Measurements from ENCODE around the gene LRP1-AS.
A peak's percentile ranks its signal among the peaks of the same experiment; 100 is the strongest.

Gene LRP1-AS

GRCh38 chr12:57173089-57173488, 25.7 kb upstream of the LRP1-AS start:
- Histone ChIP-seq H3K27me3 (no peaks in the 10 kb centered on the region), H3K9ac (no peak overlapping the region), H3K4me3 (no peak overlapping the region), H3K27ac (no peak overlapping the region), H3K36me3 (peaks cover 44% of the 10 kb centered on the region; the same call in 1 of the 2 replicates), H4K20me1 (no peaks in the 10 kb centered on the region), H3K9me3 (no peaks in the 10 kb centered on the region), H3K4me1 (peaks cover 26% of the 10 kb centered on the region), H3K4me2 (peak overlapping the region; percentile 52; the same call in 1 of the 2 replicates)
- no peak for TF ChIP-seq Cebpa-rat (IDR thresholded peaks at IDR 0.05)

GRCh38 chr12:57171668-57172067, 24.2 kb upstream of the LRP1-AS start:
- Histone ChIP-seq H3K27me3 (no peaks in the 10 kb centered on the region), H3K27ac (no peak overlapping the region), H3K9me3 (no peaks in the 10 kb centered on the region), H3K36me3 (peaks cover 50% of the 10 kb centered on the region; the same call in 1 of the 2 replicates), H3K4me3 (no peak overlapping the region), H3K4me1 (peaks cover 27% of the 10 kb centered on the region), H3K9ac (no peak overlapping the region), H4K20me1 (no peaks in the 10 kb centered on the region), H3K4me2 (no peak overlapping the region)
- TF ChIP-seq Cebpa-rat (IDR thresholded peaks at IDR 0.05) = no peak

DNA sequence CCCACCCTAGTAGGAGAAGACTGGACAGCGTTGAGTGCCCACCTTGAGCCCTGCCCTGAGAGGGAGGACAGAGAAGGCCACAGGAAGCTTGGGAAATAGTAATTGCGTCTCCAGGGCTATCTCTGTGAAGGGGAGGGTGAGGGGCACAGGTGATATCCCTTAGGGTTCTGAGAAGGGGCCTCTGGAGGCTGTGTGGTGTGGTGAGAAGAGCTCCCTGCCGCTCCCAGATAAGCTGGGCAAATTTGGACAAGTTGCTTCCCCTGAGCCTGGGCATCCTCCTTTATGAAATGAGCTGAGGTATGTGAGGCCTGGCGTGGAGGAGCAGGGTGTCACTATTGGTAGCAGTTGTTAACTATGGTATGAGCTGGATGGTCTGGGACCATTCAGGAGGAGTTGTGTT, 23.5 kb upstream of the LRP1-AS start:
- Histone ChIP-seq H3K27ac (no peak overlapping the region), H3K9me3 (no peaks in the 10 kb centered on the region), H3K36me3 (peaks cover 49% of the 10 kb centered on the region; the same call in 1 of the 2 replicates), H3K4me3 (no peak overlapping the region), H4K20me1 (no peaks in the 10 kb centered on the region), H3K27me3 (no peaks in the 10 kb centered on the region), H3K9ac (no peak overlapping the region), H3K4me2 (no peak overlapping the region), H3K4me1 (peaks cover 34% of the 10 kb centered on the region)
- TF ChIP-seq Cebpa-rat (IDR thresholded peaks at IDR 0.05) = no peak

- peaks cover 48% of the 10 kb centered on the region; the same call in 1 of the 2 replicates for H3K36me3 ChIP-seq
- no peak for TF ChIP-seq Cebpa-rat (IDR thresholded peaks at IDR 0.05)
- no peak overlapping the region for H3K4me3 ChIP-seq
- H3K4me1 ChIP-seq = peaks cover 36% of the 10 kb centered on the region
- no peaks in the 10 kb centered on the region for H3K27me3 ChIP-seq
- H3K9me3 ChIP-seq = no peaks in the 10 kb centered on the region
- H3K27ac ChIP-seq = no peak overlapping the region
- H3K4me2 ChIP-seq = no peak overlapping the region
- no peak overlapping the region for H3K9ac ChIP-seq
- H4K20me1 ChIP-seq = no peaks in the 10 kb centered on the region
These were observed 23.0 kb upstream of the LRP1-AS start for GRCh38 chr12:57170408-57170807.

- no peak overlapping the region for H3K27ac ChIP-seq
- no peak overlapping the region for H3K4me3 ChIP-seq
- no peak for TF ChIP-seq Cebpa-rat (IDR thresholded peaks at IDR 0.05)
- peaks cover 43% of the 10 kb centered on the region; the same call in 1 of the 2 replicates for H3K36me3 ChIP-seq
- H3K9ac ChIP-seq = no peak overlapping the region
- peaks cover 36% of the 10 kb centered on the region for H3K4me1 ChIP-seq
- H3K4me2 ChIP-seq = no peak overlapping the region
- H3K27me3 ChIP-seq = no peaks in the 10 kb centered on the region
- no peaks in the 10 kb centered on the region for H4K20me1 ChIP-seq
- H3K9me3 ChIP-seq = no peaks in the 10 kb centered on the region
These were observed 22.6 kb upstream of the LRP1-AS start for GRCh38 chr12:57169969-57170368.

DNA sequence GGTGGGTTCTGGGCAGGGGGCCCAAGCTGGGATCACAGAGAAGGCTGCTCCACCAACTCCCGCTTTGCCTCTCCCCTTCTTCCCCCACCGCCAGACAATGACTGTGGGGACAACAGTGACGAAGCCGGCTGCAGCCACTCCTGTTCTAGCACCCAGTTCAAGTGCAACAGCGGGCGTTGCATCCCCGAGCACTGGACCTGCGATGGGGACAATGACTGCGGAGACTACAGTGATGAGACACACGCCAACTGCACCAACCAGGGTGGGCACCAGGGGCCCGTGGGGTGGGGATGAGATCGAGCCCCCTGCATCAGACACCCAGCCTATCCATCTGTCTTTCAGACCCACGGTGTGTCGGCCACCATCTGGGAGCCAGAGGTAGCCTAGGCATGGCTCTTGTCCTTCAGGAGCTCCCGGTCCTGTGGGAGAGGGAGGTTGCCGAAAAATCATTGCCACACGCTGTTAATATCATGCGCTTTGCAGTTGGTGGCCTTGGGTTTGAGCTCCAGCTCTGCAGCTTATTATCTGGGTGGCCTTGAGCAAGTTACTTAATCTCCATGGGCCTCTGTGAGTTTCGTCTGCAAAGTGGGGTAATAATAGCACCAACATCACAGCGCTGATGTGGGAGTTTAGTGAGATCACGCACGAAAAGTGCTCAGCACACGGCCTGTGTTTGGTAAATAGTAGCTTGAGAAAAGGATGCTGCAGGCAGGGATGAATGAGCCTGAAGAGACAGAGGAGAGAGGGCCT, 21.8 kb upstream of the LRP1-AS start:
- no peak overlapping the region for H3K4me3 ChIP-seq
- no peaks in the 10 kb centered on the region for H4K20me1 ChIP-seq
- peaks cover 30% of the 10 kb centered on the region for H3K4me1 ChIP-seq
- no peaks in the 10 kb centered on the region for H3K27me3 ChIP-seq
- H3K36me3 ChIP-seq = peaks cover 42% of the 10 kb centered on the region; the same call in 1 of the 2 replicates
- no peak overlapping the region for H3K9ac ChIP-seq
- no peak overlapping the region for H3K27ac ChIP-seq
- H3K4me2 ChIP-seq = no peak overlapping the region
- no peak for TF ChIP-seq Cebpa-rat (IDR thresholded peaks at IDR 0.05)
- H3K9me3 ChIP-seq = no peaks in the 10 kb centered on the region

DNA sequence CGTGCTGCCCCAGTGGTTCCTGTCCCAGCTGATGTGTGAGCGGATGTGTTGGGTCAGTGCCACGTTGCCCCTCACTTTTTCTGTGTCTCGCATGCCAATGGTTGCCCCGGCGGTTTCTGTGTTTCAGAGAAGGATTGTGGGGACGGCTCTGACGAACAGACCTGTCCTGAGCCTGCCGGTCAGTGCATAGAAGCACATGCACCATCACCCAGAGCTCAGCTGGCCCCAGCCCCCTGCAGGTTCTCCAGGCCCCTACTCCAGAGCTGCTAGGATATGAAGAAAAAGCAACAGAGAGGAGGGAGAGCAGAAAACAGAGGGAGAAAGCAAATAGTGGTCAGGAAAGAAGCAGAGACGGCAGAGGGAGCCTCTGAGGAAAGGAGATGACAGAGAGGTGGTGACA, 20.6 kb upstream of the LRP1-AS start:
- Histone ChIP-seq H3K27ac (no peak overlapping the region), H3K9me3 (no peaks in the 10 kb centered on the region), H3K27me3 (no peaks in the 10 kb centered on the region), H4K20me1 (no peaks in the 10 kb centered on the region), H3K4me2 (no peak overlapping the region), H3K4me1 (peaks cover 23% of the 10 kb centered on the region), H3K36me3 (peaks cover 37% of the 10 kb centered on the region; the same call in 1 of the 2 replicates), H3K9ac (no peak overlapping the region), H3K4me3 (no peak overlapping the region)
- no peak for TF ChIP-seq Cebpa-rat (IDR thresholded peaks at IDR 0.05)

- no peaks in the 10 kb centered on the region for H4K20me1 ChIP-seq
- no peaks in the 10 kb centered on the region for H3K27me3 ChIP-seq
- H3K9ac ChIP-seq = no peak overlapping the region
- no peak overlapping the region for H3K27ac ChIP-seq
- H3K9me3 ChIP-seq = no peaks in the 10 kb centered on the region
- TF ChIP-seq Cebpa-rat (IDR thresholded peaks at IDR 0.05) = no peak
- H3K4me3 ChIP-seq = no peak overlapping the region
- peak overlapping the region; percentile 33 for H3K4me2 ChIP-seq
- peaks cover 46% of the 10 kb centered on the region; the same call in 1 of the 2 replicates for H3K36me3 ChIP-seq
- peaks cover 33% of the 10 kb centered on the region for H3K4me1 ChIP-seq
These were observed 19.6 kb upstream of the LRP1-AS start for GRCh38 chr12:57166971-57167371.

GRCh38 chr12:57165741-57166140, 18.3 kb upstream of the LRP1-AS start:
- Histone ChIP-seq H3K4me1 (peaks cover 35% of the 10 kb centered on the region), H3K4me3 (no peak overlapping the region), H3K36me3 (peaks cover 59% of the 10 kb centered on the region), H3K4me2 (no peak overlapping the region), H3K9me3 (no peaks in the 10 kb centered on the region), H4K20me1 (no peaks in the 10 kb centered on the region), H3K9ac (no peak overlapping the region), H3K27me3 (no peaks in the 10 kb centered on the region), H3K27ac (no peak overlapping the region)
- TF ChIP-seq Cebpa-rat (IDR thresholded peaks at IDR 0.05) = no peak

DNA sequence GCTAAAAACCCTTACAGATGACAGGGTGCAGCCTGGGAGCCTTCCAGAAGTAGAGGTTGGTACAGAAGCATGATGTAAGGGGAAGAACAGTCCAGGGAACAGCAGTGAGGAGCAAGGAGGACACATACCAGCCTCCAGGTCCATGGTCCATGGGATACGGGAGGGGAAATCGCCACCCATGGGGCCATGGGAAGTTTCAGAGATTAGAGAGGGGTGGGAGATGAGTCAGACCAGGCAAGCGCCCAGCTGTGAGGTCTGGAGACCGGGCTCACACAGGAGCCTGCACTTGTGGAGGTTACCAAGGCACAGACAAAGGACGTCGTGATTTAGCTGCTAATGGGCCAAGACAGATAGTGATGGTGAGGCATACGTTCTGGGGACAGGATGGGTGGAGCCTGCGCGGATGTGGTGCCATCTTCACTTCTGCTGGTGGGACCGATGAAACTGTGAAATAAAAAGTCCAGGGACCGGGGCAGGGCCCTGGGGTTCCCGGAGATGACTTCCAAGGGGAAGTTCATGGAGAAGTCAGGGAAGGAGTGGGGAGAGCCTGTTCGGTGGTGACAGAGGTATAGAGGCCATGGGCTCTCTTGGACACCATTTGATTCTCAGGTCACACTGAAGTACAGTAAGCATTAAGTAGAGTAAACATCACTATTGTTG, 17.7 kb upstream of the LRP1-AS start:
- no peak overlapping the region for H3K4me3 ChIP-seq
- H3K9me3 ChIP-seq = no peaks in the 10 kb centered on the region
- H3K27me3 ChIP-seq = no peaks in the 10 kb centered on the region
- H3K4me1 ChIP-seq = peaks cover 35% of the 10 kb centered on the region
- no peaks in the 10 kb centered on the region for H4K20me1 ChIP-seq
- H3K36me3 ChIP-seq = peaks cover 62% of the 10 kb centered on the region
- H3K9ac ChIP-seq = no peak overlapping the region
- no peak overlapping the region for H3K27ac ChIP-seq
- no peak for TF ChIP-seq Cebpa-rat (IDR thresholded peaks at IDR 0.05)
- H3K4me2 ChIP-seq = no peak overlapping the region
